Gastrocnemius medialis (tissue), 4 donors: ENCODE measurements around the gene OR3A2.
"Not testable (repeated sequence)": the region's sequence is repeated elsewhere in the genome, so short reads cannot be mapped to it uniquely, and the experiment has no call there.

Experiments
- POLR2A ChIP-seq, 2 donors: fragments of 450-650 bp; IDR thresholded peaks; one replicate each; pipeline ENCODE4 v1.6.1; 2017; ENCODE audit warnings: antibody characterized with exemption in 2 of 2, mild to moderate bottlenecking in 2 of 2, moderate library complexity in 2 of 2
- TF ChIP-seq, protein P1 (sequence below), 5 experiments: fragments of 450-650 bp in 3 of 5; fragments of 200-600 bp in 2 of 5; sonication (generic) in 2 of 5; IDR thresholded peaks in 4 of 5; conservative IDR thresholded peaks in 1 of 5; 1 replicate in 4 of 5; 2 replicates in 1 of 5; pipeline ENCODE4 v1.5.1; 2016 to 2019; ENCODE audit warnings: antibody characterized with exemption in 5 of 5, mild to moderate bottlenecking in 3 of 5, moderate library complexity in 3 of 5

DNA sequence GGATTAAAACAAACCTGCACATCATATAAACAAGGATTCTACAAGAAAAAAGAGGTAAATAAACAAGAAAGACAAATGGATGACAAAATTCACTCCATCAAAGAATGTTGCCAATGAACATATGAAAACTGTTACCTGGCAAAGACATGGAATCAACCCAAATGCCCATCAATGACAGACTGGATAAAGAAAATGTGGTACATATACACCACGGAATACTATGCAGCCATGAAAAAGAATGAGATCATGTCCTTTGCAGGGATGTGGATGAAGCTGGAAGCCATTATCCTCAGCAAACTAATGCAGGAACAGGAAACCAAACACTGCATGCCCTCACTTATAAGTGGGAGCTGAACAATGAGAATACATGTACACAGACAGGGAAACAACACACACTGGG lies 92.6 kb downstream of the OR3A2 start:
- TF ChIP-seq, protein P1, sequence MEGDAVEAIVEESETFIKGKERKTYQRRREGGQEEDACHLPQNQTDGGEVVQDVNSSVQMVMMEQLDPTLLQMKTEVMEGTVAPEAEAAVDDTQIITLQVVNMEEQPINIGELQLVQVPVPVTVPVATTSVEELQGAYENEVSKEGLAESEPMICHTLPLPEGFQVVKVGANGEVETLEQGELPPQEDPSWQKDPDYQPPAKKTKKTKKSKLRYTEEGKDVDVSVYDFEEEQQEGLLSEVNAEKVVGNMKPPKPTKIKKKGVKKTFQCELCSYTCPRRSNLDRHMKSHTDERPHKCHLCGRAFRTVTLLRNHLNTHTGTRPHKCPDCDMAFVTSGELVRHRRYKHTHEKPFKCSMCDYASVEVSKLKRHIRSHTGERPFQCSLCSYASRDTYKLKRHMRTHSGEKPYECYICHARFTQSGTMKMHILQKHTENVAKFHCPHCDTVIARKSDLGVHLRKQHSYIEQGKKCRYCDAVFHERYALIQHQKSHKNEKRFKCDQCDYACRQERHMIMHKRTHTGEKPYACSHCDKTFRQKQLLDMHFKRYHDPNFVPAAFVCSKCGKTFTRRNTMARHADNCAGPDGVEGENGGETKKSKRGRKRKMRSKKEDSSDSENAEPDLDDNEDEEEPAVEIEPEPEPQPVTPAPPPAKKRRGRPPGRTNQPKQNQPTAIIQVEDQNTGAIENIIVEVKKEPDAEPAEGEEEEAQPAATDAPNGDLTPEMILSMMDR (IDR thresholded peaks at IDR 0.05 in 4 of 5, conservative IDR thresholded peaks at IDR 0.05 in 1 of 5) = not testable (repeated sequence)
- not testable (repeated sequence) for TF ChIP-seq POLR2A (IDR thresholded peaks at IDR 0.05)
